ENCODE measurements around the gene ESAM.

DNA sequence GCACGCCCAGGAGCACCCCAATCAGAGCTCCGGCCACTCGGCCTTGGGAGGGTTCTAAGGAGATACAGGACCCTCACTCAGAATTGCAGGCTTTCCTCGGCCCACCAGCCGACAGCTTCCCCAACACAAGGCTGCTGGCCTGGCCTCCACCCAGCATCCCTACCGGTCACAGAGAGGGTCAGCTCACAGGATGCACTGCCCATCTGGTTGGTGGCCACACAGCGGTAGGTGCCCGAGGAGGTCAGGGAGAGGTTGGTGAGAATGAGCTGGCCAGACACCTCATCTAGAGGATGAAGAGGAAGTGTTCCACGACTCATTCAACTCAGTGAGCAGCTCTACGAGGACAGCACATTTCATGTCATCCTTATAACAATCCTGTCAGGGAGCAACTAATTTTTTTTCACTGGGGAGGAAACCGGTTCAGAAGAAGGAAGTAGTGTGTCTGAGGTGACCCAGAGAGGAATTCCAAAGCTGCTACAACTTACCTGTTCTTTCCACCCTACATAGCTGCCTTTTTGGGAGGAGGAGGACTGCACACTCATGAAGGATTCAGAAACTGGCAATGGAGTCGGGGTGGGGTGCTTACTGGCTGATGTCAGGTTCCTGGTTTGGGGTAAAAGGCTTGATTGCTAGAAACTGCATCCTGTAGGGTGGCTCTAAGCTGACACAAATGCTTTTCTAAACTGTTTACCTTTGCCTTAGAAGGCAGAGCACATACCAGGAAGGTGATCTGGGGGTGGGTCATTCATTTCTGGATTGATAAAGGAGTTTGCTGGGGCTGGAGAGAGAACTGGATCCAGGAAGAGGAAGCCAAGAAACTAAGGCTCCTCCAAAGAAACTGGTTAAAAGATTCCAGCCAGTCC, 13.4 kb downstream of the ESAM start:
- TF ChIP-seq JUNB (IDR thresholded peaks at IDR 0.05; ENCODE audit: unreplicated experiment) (no peak), CTCF (conservative IDR thresholded peaks at IDR 0.05; ENCODE audit: low read depth in 2 of 2) (no peak), REST (IDR thresholded peaks at IDR 0.05; ENCODE audit: unreplicated experiment) (no peak)

Data from GM23338 (cell line).